Keratinocyte (primary cell): ENCODE measurements around the gene TMEM181.

Experiments used
- CTCF ChIP-seq, 3 experiments: IDR thresholded peaks in 1 of 3; conservative IDR thresholded peaks in 1 of 3; optimal IDR thresholded peaks in 1 of 3; 2 replicates in 2 of 3; 3 replicates in 1 of 3; pipeline versions ENCODE3 to v1.5.1; 2011; ENCODE audit warnings: low read length in 3 of 3, mild to moderate bottlenecking in 3 of 3, moderate library complexity in 2 of 3, control low read depth in 1 of 3, inconsistent platforms in 1 of 3; ENCODE audit not compliant: insufficient read depth in 2 of 3; ENCODE audit errors: extremely low read depth in 1 of 3
- EZH2 ChIP-seq: IDR thresholded peaks from one replicate; pipeline ENCODE4 v1.6.1; 2012; ENCODE audit warnings: inconsistent platforms, mild to moderate bottlenecking, low read length, moderate library complexity

- TF ChIP-seq CTCF (optimal IDR thresholded peaks at IDR 0.05 in 1 of 3, IDR thresholded peaks at IDR 0.05 in 1 of 3, conservative IDR thresholded peaks at IDR 0.05 in 1 of 3; ENCODE audit: extremely low read depth in 1 of 3, insufficient read depth in 2 of 3, low read length in 3 of 3) (no peak), EZH2 (no peak)
Observed at GRCh38 chr6:158603261-158604047, 43.6 kb downstream of the TMEM181 start.
